GM19463 (cell line): ENCODE measurements around the gene RPS28.

Source experiments
- ATAC-seq: cut with Tn5 transposase; IDR thresholded peaks from one replicate; pipeline ENCODE4 v1.9.1; 2021; ENCODE audit warnings: mild to moderate bottlenecking, moderate library complexity; ENCODE audit not compliant: unreplicated experiment

Gene RPS28

GRCh38 chr19:8319807-8320520 lies 1.3 kb upstream of the RPS28 start:
- ATAC-seq: no peak

- peak; percentile 10 for ATAC-seq
These were observed 681 bp upstream of the RPS28 start for GRCh38 chr19:8320564-8321066.

GRCh38 chr19:8321986-8322637 lies 816 bp downstream of the RPS28 start:
- no peak for ATAC-seq

GRCh38 chr19:8322638-8322997 lies 1.3 kb downstream of the RPS28 start:
- no peak for ATAC-seq

- ATAC-seq: no peak
These were observed 2.5 kb downstream of the RPS28 start for GRCh38 chr19:8323781-8324185.

- ATAC-seq: no peak
These were observed 3.1 kb downstream of the RPS28 start for GRCh38 chr19:8324186-8325050.

GRCh38 chr19:8325454-8325853 lies 4.2 kb downstream of the RPS28 start:
- ATAC-seq: no peak

- ATAC-seq: no peak
These were observed 8.7 kb downstream of the RPS28 start for GRCh38 chr19:8329996-8330395.

- no peak for ATAC-seq
These were observed 10.1 kb downstream of the RPS28 start for GRCh38 chr19:8331263-8331845.

GRCh38 chr19:8332976-8333766 lies 11.9 kb downstream of the RPS28 start:
- ATAC-seq: no peak

- no peak for ATAC-seq
These were observed 12.6 kb downstream of the RPS28 start for GRCh38 chr19:8333767-8334457.

GRCh38 chr19:8334458-8335342 lies 13.4 kb downstream of the RPS28 start:
- no peak for ATAC-seq

- ATAC-seq: no peak
These were observed 14.2 kb downstream of the RPS28 start for GRCh38 chr19:8335343-8336071.

GRCh38 chr19:8336072-8336569 lies 14.8 kb downstream of the RPS28 start:
- ATAC-seq: no peak

- ATAC-seq: no peak
These were observed 15.4 kb downstream of the RPS28 start for GRCh38 chr19:8336660-8337059.

- ATAC-seq: no peak
These were observed 16.4 kb downstream of the RPS28 start for GRCh38 chr19:8337728-8338127.

- ATAC-seq: no peak
These were observed 17.5 kb downstream of the RPS28 start for GRCh38 chr19:8338835-8339234.
